CD14-positive monocyte (primary cell): ENCODE measurements around the gene SLCO4A1. TPM values are rescaled to one million over a fixed set of nuclear protein-coding genes. Genes with fewer than 3 reads are reported as not detected.

Source experiments
- DNase-seq, 3 donors: peaks; one replicate each; pipeline ENCODE4 v3.0.0-alpha.2; 2011 to 2022
- H2AFZ ChIP-seq: 2 replicates; pipeline ENCODE4 v1.6.0; 2012; ENCODE audit warnings: mild to moderate bottlenecking, low read depth, low read length, inconsistent platforms; ENCODE audit not compliant: insufficient read depth, poor library complexity, severe bottlenecking
- H3K27ac ChIP-seq, 2 donors: 1 replicate in 1 of 2; 2 replicates in 1 of 2; pipeline ENCODE4 v1.5.1; 2012 to 2013; ENCODE audit warnings: low read length in 2 of 2, control low read depth in 1 of 2, inconsistent platforms in 1 of 2, low read depth in 1 of 2, mild to moderate bottlenecking in 1 of 2
- H3K27me3 ChIP-seq, 2 donors: one replicate each; pipeline versions ENCODE4 v1.6.0 to v1.6.1; 2011 to 2013; ENCODE audit warnings: low read length in 2 of 2; ENCODE audit not compliant: control insufficient read depth in 2 of 2, insufficient read depth in 2 of 2
- H3K36me3 ChIP-seq, 2 donors: replicated peaks in 1 of 2; 1 replicate in 1 of 2; 2 replicates in 1 of 2; pipeline versions ENCODE4 v1.5.1 to v1.6.1; 2012 to 2013; ENCODE audit warnings: low read length in 2 of 2, control low read depth in 1 of 2, inconsistent platforms in 1 of 2, mild to moderate bottlenecking in 1 of 2; ENCODE audit not compliant: insufficient read depth in 2 of 2, control insufficient read depth in 1 of 2
- H3K4me1 ChIP-seq, 2 donors: 1 replicate in 1 of 2; 2 replicates in 1 of 2; pipeline versions ENCODE4 v1.5.1 to v1.6.1; 2012 to 2013; ENCODE audit warnings: low read length in 2 of 2, control low read depth in 1 of 2, inconsistent platforms in 1 of 2, mild to moderate bottlenecking in 1 of 2, moderate library complexity in 1 of 2; ENCODE audit not compliant: insufficient read depth in 2 of 2, control insufficient read depth in 1 of 2
- H3K4me2 ChIP-seq: replicated peaks from 2 replicates; pipeline ENCODE3; 2012; ENCODE audit warnings: low read length, moderate library complexity, mild to moderate bottlenecking; ENCODE audit not compliant: poor library complexity, severe bottlenecking; ENCODE audit errors: extremely low read depth
- H3K4me3 ChIP-seq, 3 experiments: fragments of 200-600 bp in 1 of 3; sonication (generic) in 1 of 3; replicated peaks in 1 of 3; 1 replicate in 2 of 3; 2 replicates in 1 of 3; pipeline ENCODE4 v1.5.1; 2011 to 2013; ENCODE audit warnings: low read length in 3 of 3, mild to moderate bottlenecking in 3 of 3, control low read depth in 2 of 3, low read depth in 2 of 3, inconsistent platforms in 1 of 3, moderate library complexity in 1 of 3
- H3K79me2 ChIP-seq: 2 replicates; pipeline ENCODE4 v1.6.0; 2012; ENCODE audit warnings: mild to moderate bottlenecking, control low read depth, inconsistent platforms, low read length, moderate library complexity; ENCODE audit not compliant: insufficient read depth
- H3K9ac ChIP-seq: 2 replicates; pipeline ENCODE4 v1.6.0; 2017; ENCODE audit warnings: low read length, mild to moderate bottlenecking; ENCODE audit not compliant: insufficient read depth, poor library complexity, severe bottlenecking
- H3K9me3 ChIP-seq, 2 donors: replicated peaks in 1 of 2; 1 replicate in 1 of 2; 2 replicates in 1 of 2; pipeline versions ENCODE4 v1.5.1 to v1.6.1; 2012 to 2013; ENCODE audit warnings: low read length in 2 of 2, control low read depth in 1 of 2; ENCODE audit not compliant: control insufficient read depth in 1 of 2, insufficient read depth in 1 of 2
- H4K20me1 ChIP-seq: 2 replicates; pipeline ENCODE4 v1.6.0; 2012; ENCODE audit warnings: mild to moderate bottlenecking, low read length, control low read depth, moderate library complexity; ENCODE audit not compliant: insufficient read depth
- H3K27ac Mint-ChIP-seq, 7 donors: one replicate each; pipeline ENCODE4 v1.8.0; 2020; ENCODE audit warnings: mild to moderate bottlenecking in 7 of 7, mixed read lengths in 7 of 7, moderate library complexity in 6 of 7, inconsistent platforms in 2 of 7
- H3K27me3 Mint-ChIP-seq, 3 donors: one replicate each; pipeline ENCODE4 v1.8.0; 2021 to 2022; ENCODE audit warnings: low read depth in 3 of 3, mild to moderate bottlenecking in 3 of 3, mixed read lengths in 3 of 3, moderate library complexity in 3 of 3, inconsistent platforms in 1 of 3
- H3K36me3 Mint-ChIP-seq, 2 donors: one replicate each; pipeline ENCODE4 v1.8.0; 2020; ENCODE audit warnings: mixed read lengths in 2 of 2, inconsistent platforms in 1 of 2, mild to moderate bottlenecking in 1 of 2
- H3K4me1 Mint-ChIP-seq: one replicate; pipeline ENCODE4 v1.8.0; 2020; ENCODE audit warnings: mild to moderate bottlenecking, mixed read lengths
- H3K4me3 Mint-ChIP-seq, 2 donors: one replicate each; pipeline ENCODE4 v1.8.0; 2020; ENCODE audit warnings: mild to moderate bottlenecking in 2 of 2, mixed read lengths in 2 of 2, moderate library complexity in 1 of 2
- H3K9me3 Mint-ChIP-seq, 7 donors: one replicate each; pipeline ENCODE4 v1.8.0; 2020 to 2022; ENCODE audit warnings: mixed read lengths in 7 of 7, mild to moderate bottlenecking in 6 of 7, moderate library complexity in 6 of 7, inconsistent platforms in 2 of 7
- WGBS: methylation state at CpG from one replicate; pipeline ENCODE4 v1.1.5; 2013; ENCODE audit warnings: missing lambda C conversion rate; ENCODE audit not compliant: insufficient coverage; 5-methylcytosine and 5-hydroxymethylcytosine counted together
- intact Hi-C, 2 donors: fragments of 100-400 bp; cut with micrococcal nuclease; formaldehyde crosslinking; loops; one replicate each; pipeline versions ENCODE4 v1.15.0 to v1.15.1; 2023
- polyA plus RNA-seq, 3 donors: library from polyadenylated mRNA; depleted of rRNA in 1 of 3; unstranded in 2 of 3; stranded (reverse) in 1 of 3; fragments of 300-500 nt in 2 of 3; fragments of >200 nt in 1 of 3; fragmentation: Illumina TruSeq in 2 of 3; gene quantifications; 1 replicate in 2 of 3; 2 replicates in 1 of 3; pipeline ENCODE4 v1.2.3, GENCODE V29; 2012 to 2021
- TF ChIP-seq, protein P1 (sequence below): fragments of 200-600 bp; IDR thresholded peaks from one replicate; pipeline ENCODE4 v1.8.0; 2022; ENCODE audit warnings: antibody characterized with exemption, mild to moderate bottlenecking

Gene SLCO4A1
- polyA plus RNA-seq, 3 donors = 0.05 to 0.42 (median 0.26) TPM

DNA sequence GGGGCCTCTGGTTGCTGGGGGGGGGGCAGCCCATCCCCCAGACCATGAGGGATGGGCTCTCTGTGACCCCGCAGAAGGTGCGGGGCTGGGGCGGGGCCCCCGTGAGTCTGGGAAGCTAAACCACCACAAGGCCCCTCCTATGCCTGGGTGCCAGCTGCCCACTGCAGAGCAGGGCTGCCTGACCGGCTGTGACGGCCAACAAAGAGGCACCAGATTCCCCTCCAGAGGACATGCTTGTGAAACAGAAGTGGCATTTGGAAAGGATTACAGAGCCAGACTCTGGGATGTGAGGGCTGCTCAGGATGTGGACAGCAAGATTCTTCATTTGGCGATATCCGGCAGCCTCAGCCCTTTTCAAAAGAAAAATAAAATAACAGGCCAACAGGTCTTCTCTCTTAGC is 49.9 kb downstream of the SLCO4A1 start:
- no peaks in the 10 kb centered on the region for H3K36me3 ChIP-seq
- H4K20me1 ChIP-seq = no peaks in the 10 kb centered on the region
- TF ChIP-seq, protein P1, sequence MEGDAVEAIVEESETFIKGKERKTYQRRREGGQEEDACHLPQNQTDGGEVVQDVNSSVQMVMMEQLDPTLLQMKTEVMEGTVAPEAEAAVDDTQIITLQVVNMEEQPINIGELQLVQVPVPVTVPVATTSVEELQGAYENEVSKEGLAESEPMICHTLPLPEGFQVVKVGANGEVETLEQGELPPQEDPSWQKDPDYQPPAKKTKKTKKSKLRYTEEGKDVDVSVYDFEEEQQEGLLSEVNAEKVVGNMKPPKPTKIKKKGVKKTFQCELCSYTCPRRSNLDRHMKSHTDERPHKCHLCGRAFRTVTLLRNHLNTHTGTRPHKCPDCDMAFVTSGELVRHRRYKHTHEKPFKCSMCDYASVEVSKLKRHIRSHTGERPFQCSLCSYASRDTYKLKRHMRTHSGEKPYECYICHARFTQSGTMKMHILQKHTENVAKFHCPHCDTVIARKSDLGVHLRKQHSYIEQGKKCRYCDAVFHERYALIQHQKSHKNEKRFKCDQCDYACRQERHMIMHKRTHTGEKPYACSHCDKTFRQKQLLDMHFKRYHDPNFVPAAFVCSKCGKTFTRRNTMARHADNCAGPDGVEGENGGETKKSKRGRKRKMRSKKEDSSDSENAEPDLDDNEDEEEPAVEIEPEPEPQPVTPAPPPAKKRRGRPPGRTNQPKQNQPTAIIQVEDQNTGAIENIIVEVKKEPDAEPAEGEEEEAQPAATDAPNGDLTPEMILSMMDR = no peak
- peaks cover 42% of the 10 kb centered on the region for H3K4me1 Mint-ChIP-seq
- H3K27me3 Mint-ChIP-seq = peaks cover 4 to 18% (median 8%) of the 10 kb centered on the region in 3 donors
- no peaks in the 10 kb centered on the region for H3K79me2 ChIP-seq
- WGBS = 60% methylated on average over 1 of the region's 8 CpGs
- no peak overlapping the region for H3K4me3 ChIP-seq
- no peak overlapping the region for H3K4me3 Mint-ChIP-seq
- no peaks in the 10 kb centered on the region for H3K9me3 ChIP-seq
- H3K4me2 ChIP-seq = no peak overlapping the region
- no peak overlapping the region for H3K27ac Mint-ChIP-seq
- peaks cover 0 to 1% (median 0%) of the 10 kb centered on the region in 7 donors for H3K9me3 Mint-ChIP-seq
- H3K4me1 ChIP-seq = peaks cover 33 to 49% of the 10 kb centered on the region in 2 donors
- H3K36me3 Mint-ChIP-seq = no peaks in the 10 kb centered on the region
- H3K27me3 ChIP-seq = no peaks in the 10 kb centered on the region
- DNase-seq = no peak
- no peak overlapping the region for H3K9ac ChIP-seq
- H3K27ac ChIP-seq = no peak overlapping the region
- intact Hi-C loops = no loop called here
- no peak overlapping the region for H2AFZ ChIP-seq

DNA sequence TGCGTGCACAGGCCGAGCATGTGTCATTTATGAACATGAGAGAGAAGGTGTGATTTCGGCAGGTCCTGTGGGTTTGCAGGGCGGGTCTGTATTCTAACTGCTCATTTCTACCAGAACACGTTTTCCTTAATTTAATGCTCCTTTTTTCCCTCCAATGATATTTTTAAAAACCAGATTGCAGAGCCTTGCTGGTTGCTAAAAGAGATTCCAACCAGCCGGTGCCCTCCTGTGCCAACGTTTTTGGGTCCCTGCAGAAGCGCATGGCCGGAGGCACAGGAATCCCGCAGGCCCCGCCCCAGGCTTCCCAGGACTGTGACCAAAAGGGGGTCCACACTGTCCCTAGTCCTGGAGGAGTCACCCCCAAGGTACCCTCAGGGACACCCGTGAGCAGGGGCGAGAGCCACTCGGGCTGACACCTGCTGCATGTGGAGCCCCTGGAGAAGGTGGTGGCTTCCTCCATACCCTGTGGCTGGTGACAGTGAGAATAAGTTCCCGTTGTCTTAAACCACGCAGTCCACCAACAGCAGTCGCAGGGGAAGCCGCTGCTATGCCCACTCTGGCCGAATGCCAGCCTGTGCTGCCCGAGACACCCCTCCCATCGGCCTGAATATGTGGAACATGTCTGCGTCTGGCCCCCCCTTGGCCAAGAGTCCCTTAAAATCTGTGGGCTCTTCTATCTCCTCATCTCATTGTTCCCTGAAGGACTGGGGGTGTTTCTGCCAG is 50.7 kb downstream of the SLCO4A1 start:
- Histone ChIP-seq H4K20me1 (no peaks in the 10 kb centered on the region), H2AFZ (no peak overlapping the region), H3K9me3 (no peaks in the 10 kb centered on the region), H3K27ac (no peak overlapping the region), H3K27me3 (no peaks in the 10 kb centered on the region), H3K9ac (no peak overlapping the region), H3K4me1 (peaks cover 36 to 48% of the 10 kb centered on the region in 2 donors), H3K79me2 (no peaks in the 10 kb centered on the region), H3K36me3 (no peaks in the 10 kb centered on the region), H3K4me2 (no peak overlapping the region), H3K4me3 (no peak overlapping the region)
- no peaks in the 10 kb centered on the region for H3K36me3 Mint-ChIP-seq
- DNase-seq = peak in 1 of 3 donors; percentile 44
- TF ChIP-seq, protein P1 = no peak
- 39% methylated on average over 13 of the region's 22 CpGs for WGBS
- H3K27ac Mint-ChIP-seq = no peak overlapping the region
- H3K4me1 Mint-ChIP-seq = peaks cover 43% of the 10 kb centered on the region
- peaks cover 2 to 18% (median 9%) of the 10 kb centered on the region in 3 donors for H3K27me3 Mint-ChIP-seq
- H3K9me3 Mint-ChIP-seq = peaks cover 0 to 1% (median 0%) of the 10 kb centered on the region in 7 donors
- intact Hi-C loops = no loop called here
- H3K4me3 Mint-ChIP-seq = peak overlapping the region in 1 of 2 donors; percentile 30
